Stomach (tissue), 4 donors: Measurements from ENCODE around the gene CORO1C.

Experiments
- EP300 ChIP-seq: sonication (generic); formaldehyde crosslinking; IDR thresholded peaks from one replicate; pipeline ENCODE4 v1.6.1; 2017; ENCODE audit warnings: antibody characterized with exemption
- POLR2A ChIP-seq, 4 donors: fragments of 450-650 bp; IDR thresholded peaks; one replicate each; pipeline ENCODE4 v1.6.1; 2016; ENCODE audit warnings: antibody characterized with exemption in 4 of 4, control low read depth in 2 of 4, mild to moderate bottlenecking in 1 of 4, moderate library complexity in 1 of 4
- POLR2AphosphoS5 ChIP-seq, 3 donors: sonication (generic); formaldehyde crosslinking; IDR thresholded peaks; one replicate each; pipeline ENCODE4 v1.6.1; 2016; ENCODE audit warnings: antibody characterized with exemption in 3 of 3
- TF ChIP-seq, protein P1 (sequence below), 7 experiments: fragments of 450-650 bp in 4 of 7; fragments of 200-600 bp in 3 of 7; sonication (generic) in 3 of 7; IDR thresholded peaks; one replicate each; pipeline ENCODE4 v1.5.1; 2016 to 2019; ENCODE audit warnings: antibody characterized with exemption in 7 of 7, control low read depth in 2 of 7, mild to moderate bottlenecking in 1 of 7

DNA sequence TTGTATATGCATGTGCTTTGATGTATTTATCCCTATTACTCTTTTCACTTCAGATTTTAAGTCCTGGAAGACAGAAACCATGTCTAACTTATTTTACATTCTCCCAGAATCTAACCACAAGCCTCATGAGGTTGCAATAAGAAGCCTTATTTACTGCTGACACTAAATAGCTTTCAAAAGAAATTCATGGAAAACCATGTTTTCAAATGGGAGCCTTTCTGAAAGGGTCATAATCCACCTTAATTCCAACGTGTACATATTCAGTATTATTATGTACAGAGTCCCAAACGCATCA is 34.4 kb downstream of the CORO1C start:
- TF ChIP-seq EP300 (no peak), POLR2AphosphoS5 (IDR thresholded peaks at IDR 0.05) (no peak), POLR2A (IDR thresholded peaks at IDR 0.05) (no peak)
- TF ChIP-seq, protein P1, sequence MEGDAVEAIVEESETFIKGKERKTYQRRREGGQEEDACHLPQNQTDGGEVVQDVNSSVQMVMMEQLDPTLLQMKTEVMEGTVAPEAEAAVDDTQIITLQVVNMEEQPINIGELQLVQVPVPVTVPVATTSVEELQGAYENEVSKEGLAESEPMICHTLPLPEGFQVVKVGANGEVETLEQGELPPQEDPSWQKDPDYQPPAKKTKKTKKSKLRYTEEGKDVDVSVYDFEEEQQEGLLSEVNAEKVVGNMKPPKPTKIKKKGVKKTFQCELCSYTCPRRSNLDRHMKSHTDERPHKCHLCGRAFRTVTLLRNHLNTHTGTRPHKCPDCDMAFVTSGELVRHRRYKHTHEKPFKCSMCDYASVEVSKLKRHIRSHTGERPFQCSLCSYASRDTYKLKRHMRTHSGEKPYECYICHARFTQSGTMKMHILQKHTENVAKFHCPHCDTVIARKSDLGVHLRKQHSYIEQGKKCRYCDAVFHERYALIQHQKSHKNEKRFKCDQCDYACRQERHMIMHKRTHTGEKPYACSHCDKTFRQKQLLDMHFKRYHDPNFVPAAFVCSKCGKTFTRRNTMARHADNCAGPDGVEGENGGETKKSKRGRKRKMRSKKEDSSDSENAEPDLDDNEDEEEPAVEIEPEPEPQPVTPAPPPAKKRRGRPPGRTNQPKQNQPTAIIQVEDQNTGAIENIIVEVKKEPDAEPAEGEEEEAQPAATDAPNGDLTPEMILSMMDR (IDR thresholded peaks at IDR 0.05), result no peak
